Right ventricle myocardium inferior (tissue), 1 donor: ENCODE results near the gene PTPRD. TPM values are rescaled to one million over a fixed set of nuclear protein-coding genes. Genes with fewer than 3 reads are reported as not detected.

Experiments
- ATAC-seq: fragments of 200-7000 bp; cut with Tn5 transposase; one replicate; pipeline ENCODE4 v1.9.1; 2020; ENCODE audit warnings: mild to moderate bottlenecking, moderate library complexity
- DNase-seq: peaks from one replicate; pipeline ENCODE4 v3.0.0; 2021; ENCODE audit errors: missing footprints
- intact Hi-C: fragments of 100-400 bp; cut with DNase I; formaldehyde crosslinking; loops from one replicate; pipeline ENCODE4 v1.11.0; 2022
- total RNA-seq: library from RNA; stranded (reverse); fragmentation: NEBNext Ultra II Directional; extraction: Animal tissue kit (Norgen Biotek cat#: 25700); gene quantifications from one replicate; pipeline ENCODE4 v1.2.1, GENCODE V29; 2021
- donor health status: DM: no; HTN: yes; CAD: no; lungs with severe emphysema.

Gene PTPRD
- total RNA-seq, 1 donor from 2014 or later, result 13.3 TPM

- no peak for ATAC-seq
- no peak for DNase-seq
- intact Hi-C loops, result no loop called here
These were observed 1813.6 kb downstream of the PTPRD start for GRCh38 chr9:8799206-8799605.

- DNase-seq, result no peak
- intact Hi-C loops, result no loop called here
- ATAC-seq, result peak; percentile 54
These were observed 1828.0 kb downstream of the PTPRD start for GRCh38 chr9:8784838-8785237.

- intact Hi-C loops, result no loop called here
- ATAC-seq (no peak), DNase-seq (no peak)
These were observed 1828.9 kb downstream of the PTPRD start for GRCh38 chr9:8783941-8784340.

GRCh38 chr9:8782237-8782636 lies 1830.6 kb downstream of the PTPRD start:
- ATAC-seq, result no peak
- intact Hi-C loops, result no loop called here
- no peak for DNase-seq

- DNase-seq (no peak), ATAC-seq (peak; percentile 39)
- intact Hi-C loops, result no loop called here
These were observed 1831.3 kb downstream of the PTPRD start for GRCh38 chr9:8781458-8781857.

GRCh38 chr9:8780386-8780785 lies 1832.4 kb downstream of the PTPRD start:
- intact Hi-C loops, result no loop called here
- DNase-seq, result no peak
- ATAC-seq, result no peak

GRCh38 chr9:8779478-8779877 lies 1833.3 kb downstream of the PTPRD start:
- ATAC-seq (no peak), DNase-seq (no peak)
- intact Hi-C loops, result no loop called here

- ATAC-seq (peak; percentile 26), DNase-seq (no peak)
- intact Hi-C loops, result no loop called here
These were observed 1834.4 kb downstream of the PTPRD start for GRCh38 chr9:8778356-8778755.

- intact Hi-C loops, result no loop called here
- no peak for DNase-seq
- ATAC-seq, result no peak
These were observed 1840.5 kb downstream of the PTPRD start for GRCh38 chr9:8772302-8772701.

GRCh38 chr9:8769153-8769552 lies 1843.6 kb downstream of the PTPRD start:
- DNase-seq (no peak), ATAC-seq (no peak)
- intact Hi-C loops, result no loop called here

- intact Hi-C loops, result no loop called here
- DNase-seq (no peak), ATAC-seq (no peak)
These were observed 1846.7 kb downstream of the PTPRD start for GRCh38 chr9:8766096-8766495.

GRCh38 chr9:8764051-8764450 lies 1848.8 kb downstream of the PTPRD start:
- ATAC-seq, result no peak
- intact Hi-C loops, result no loop called here

GRCh38 chr9:8762479-8763085 lies 1850.2 kb downstream of the PTPRD start:
- intact Hi-C loops, result no loop called here
- DNase-seq, result no peak
- no peak for ATAC-seq

More at GRCh38 chr9:8764051-8764450, 1848.8 kb downstream of the PTPRD start:
- DNase-seq, result no peak

GRCh38 chr9:8760000-8760767 lies 1852.6 kb downstream of the PTPRD start:
- intact Hi-C loops, result no loop called here
- ATAC-seq (no peak), DNase-seq (no peak)

GRCh38 chr9:8757881-8758280 lies 1854.9 kb downstream of the PTPRD start:
- ATAC-seq (no peak), DNase-seq (no peak)
- intact Hi-C loops, result no loop called here

GRCh38 chr9:8754751-8755150 lies 1858.1 kb downstream of the PTPRD start:
- no peak for ATAC-seq
- intact Hi-C loops, result no loop called here
- DNase-seq, result no peak

- DNase-seq (no peak), ATAC-seq (no peak)
- intact Hi-C loops, result no loop called here
These were observed 1861.3 kb downstream of the PTPRD start for GRCh38 chr9:8751406-8751930.

GRCh38 chr9:8750639-8751051 lies 1862.2 kb downstream of the PTPRD start:
- intact Hi-C loops, result no loop called here
- no peak for ATAC-seq
- no peak for DNase-seq

- intact Hi-C loops, result no loop called here
- DNase-seq (no peak), ATAC-seq (no peak)
These were observed 1867.5 kb downstream of the PTPRD start for GRCh38 chr9:8745347-8745746.

- intact Hi-C loops, result no loop called here
- DNase-seq, result no peak
- ATAC-seq, result no peak
These were observed 1873.9 kb downstream of the PTPRD start for GRCh38 chr9:8738945-8739344.
